Measurements from ENCODE around the gene MEI1. TPM values are rescaled to one million over a fixed set of nuclear protein-coding genes. Genes with fewer than 3 reads are reported as not detected.
"Not testable (repeated sequence)": the region's sequence is repeated elsewhere in the genome, so short reads cannot be mapped to it uniquely, and the experiment has no call there.

Gene MEI1
- total and polyA plus RNA-seq, 4 donors = 0.49 to 2.0 (median 1.4) TPM; not detected in 1

GRCh38 chr22:41702763-41703162, 3.5 kb downstream of the MEI1 start:
- 93 to 95% methylated on average over 9 of the region's 9 CpGs for WGBS, 2 donors
- DNase-seq = no peak
- H3K4me3 ChIP-seq (ENCODE audit: low read length in 2 of 2) = no peak overlapping the region
- H3K27me3 ChIP-seq (ENCODE audit: control insufficient read depth in 1 of 2, insufficient read depth in 2 of 2, low read length in 1 of 2) = no peaks in the 10 kb centered on the region
- intact Hi-C loops (cut with DNase I) = no loop called here
- ATAC-seq (ENCODE audit: low FRiP score) = no peak
- no peaks in the 10 kb centered on the region for H3K4me1 ChIP-seq (ENCODE audit: control insufficient read depth in 1 of 2, insufficient read depth in 2 of 2, low read length in 2 of 2)
- H3K36me3 ChIP-seq (ENCODE audit: control insufficient read depth in 1 of 2, insufficient read depth in 2 of 2, low read length in 1 of 2) = no peaks in the 10 kb centered on the region
- no peaks in the 10 kb centered on the region for H3K9me3 ChIP-seq (ENCODE audit: control insufficient read depth, low read length)
- H3K27ac ChIP-seq (ENCODE audit: low read depth in 1 of 2, low read length in 2 of 2) = no peak overlapping the region

GRCh38 chr22:41709341-41709740, 10.0 kb downstream of the MEI1 start:
- no peak for DNase-seq
- WGBS, 2 donors = 90 to 92% methylated on average over 10 of the region's 10 CpGs
- ATAC-seq (ENCODE audit: low FRiP score) = no peak
- no peak overlapping the region for H3K27ac ChIP-seq (ENCODE audit: low read depth in 1 of 2, low read length in 2 of 2)
- no peaks in the 10 kb centered on the region for H3K27me3 ChIP-seq (ENCODE audit: control insufficient read depth in 1 of 2, insufficient read depth in 2 of 2, low read length in 1 of 2)
- intact Hi-C loops (cut with DNase I) = no loop called here
- no peaks in the 10 kb centered on the region for H3K9me3 ChIP-seq (ENCODE audit: control insufficient read depth, low read length)
- no peak overlapping the region for H3K4me3 ChIP-seq (ENCODE audit: low read length in 2 of 2)
- no peaks in the 10 kb centered on the region for H3K36me3 ChIP-seq (ENCODE audit: control insufficient read depth in 1 of 2, insufficient read depth in 2 of 2, low read length in 1 of 2)
- no peaks in the 10 kb centered on the region for H3K4me1 ChIP-seq (ENCODE audit: control insufficient read depth in 1 of 2, insufficient read depth in 2 of 2, low read length in 2 of 2)

- ATAC-seq (ENCODE audit: low FRiP score) = no peak
- 90 to 91% methylated on average over 9 of the region's 9 CpGs for WGBS, 2 donors
These were observed 13.7 kb downstream of the MEI1 start for GRCh38 chr22:41713004-41713403.

GRCh38 chr22:41722496-41722895, 23.2 kb downstream of the MEI1 start:
- H3K36me3 ChIP-seq (ENCODE audit: control insufficient read depth in 1 of 2, insufficient read depth in 2 of 2, low read length in 1 of 2) = no peaks in the 10 kb centered on the region
- ATAC-seq (ENCODE audit: low FRiP score) = no peak
- intact Hi-C loops (cut with DNase I) = no loop called here
- no peaks in the 10 kb centered on the region for H3K4me1 ChIP-seq (ENCODE audit: control insufficient read depth in 1 of 2, insufficient read depth in 2 of 2, low read length in 2 of 2)
- 71 to 89% methylated on average over 1 of the region's 1 CpG for WGBS, 2 donors
- no peak for DNase-seq
- no peaks in the 10 kb centered on the region for H3K27me3 ChIP-seq (ENCODE audit: control insufficient read depth in 1 of 2, insufficient read depth in 2 of 2, low read length in 1 of 2)
- no peak overlapping the region for H3K27ac ChIP-seq (ENCODE audit: low read depth in 1 of 2, low read length in 2 of 2)
- no peaks in the 10 kb centered on the region for H3K9me3 ChIP-seq (ENCODE audit: control insufficient read depth, low read length)
- no peak overlapping the region for H3K4me3 ChIP-seq (ENCODE audit: low read length in 2 of 2)

More at GRCh38 chr22:41713004-41713403, 13.7 kb downstream of the MEI1 start:
- no peak for DNase-seq
- Histone ChIP-seq H3K27me3 (ENCODE audit: control insufficient read depth in 1 of 2, insufficient read depth in 2 of 2, low read length in 1 of 2) (no peaks in the 10 kb centered on the region), H3K9me3 (ENCODE audit: control insufficient read depth, low read length) (no peaks in the 10 kb centered on the region), H3K36me3 (ENCODE audit: control insufficient read depth in 1 of 2, insufficient read depth in 2 of 2, low read length in 1 of 2) (no peaks in the 10 kb centered on the region), H3K27ac (ENCODE audit: low read depth in 1 of 2, low read length in 2 of 2) (no peak overlapping the region), H3K4me1 (ENCODE audit: control insufficient read depth in 1 of 2, insufficient read depth in 2 of 2, low read length in 2 of 2) (no peaks in the 10 kb centered on the region), H3K4me3 (ENCODE audit: low read length in 2 of 2) (no peak overlapping the region)
- intact Hi-C loops (cut with DNase I) = no loop called here

- H3K4me1 ChIP-seq (ENCODE audit: control insufficient read depth in 1 of 2, insufficient read depth in 2 of 2, low read length in 2 of 2) = no peaks in the 10 kb centered on the region
- intact Hi-C loops (cut with DNase I) = no loop called here
- H3K4me3 ChIP-seq (ENCODE audit: low read length in 2 of 2) = no peak overlapping the region
- 75 to 76% methylated on average over 9 of the region's 9 CpGs for WGBS, 2 donors
- no peaks in the 10 kb centered on the region for H3K27me3 ChIP-seq (ENCODE audit: control insufficient read depth in 1 of 2, insufficient read depth in 2 of 2, low read length in 1 of 2)
- H3K9me3 ChIP-seq (ENCODE audit: control insufficient read depth, low read length) = no peaks in the 10 kb centered on the region
- DNase-seq = no peak
- no peaks in the 10 kb centered on the region for H3K36me3 ChIP-seq (ENCODE audit: control insufficient read depth in 1 of 2, insufficient read depth in 2 of 2, low read length in 1 of 2)
- H3K27ac ChIP-seq (ENCODE audit: low read depth in 1 of 2, low read length in 2 of 2) = no peak overlapping the region
- no peak for ATAC-seq (ENCODE audit: low FRiP score)
These were observed 26.3 kb downstream of the MEI1 start for GRCh38 chr22:41725510-41726110.

- no peak for ATAC-seq (ENCODE audit: low FRiP score)
- no peak overlapping the region for H3K27ac ChIP-seq (ENCODE audit: low read depth in 1 of 2, low read length in 2 of 2)
- no peak for DNase-seq
- H3K36me3 ChIP-seq (ENCODE audit: control insufficient read depth in 1 of 2, insufficient read depth in 2 of 2, low read length in 1 of 2) = no peaks in the 10 kb centered on the region
- intact Hi-C loops (cut with DNase I) = no loop called here
- no peaks in the 10 kb centered on the region for H3K27me3 ChIP-seq (ENCODE audit: control insufficient read depth in 1 of 2, insufficient read depth in 2 of 2, low read length in 1 of 2)
- H3K9me3 ChIP-seq (ENCODE audit: control insufficient read depth, low read length) = no peaks in the 10 kb centered on the region
- no peaks in the 10 kb centered on the region for H3K4me1 ChIP-seq (ENCODE audit: control insufficient read depth in 1 of 2, insufficient read depth in 2 of 2, low read length in 2 of 2)
- no peak overlapping the region for H3K4me3 ChIP-seq (ENCODE audit: low read length in 2 of 2)
- 80 to 94% methylated on average over 2 of the region's 2 CpGs for WGBS, 2 donors
These were observed 32.3 kb downstream of the MEI1 start for GRCh38 chr22:41731609-41732008.

GRCh38 chr22:41732096-41732772, 32.9 kb downstream of the MEI1 start:
- no peaks in the 10 kb centered on the region for H3K27me3 ChIP-seq (ENCODE audit: control insufficient read depth in 1 of 2, insufficient read depth in 2 of 2, low read length in 1 of 2)
- H3K36me3 ChIP-seq (ENCODE audit: control insufficient read depth in 1 of 2, insufficient read depth in 2 of 2, low read length in 1 of 2) = no peaks in the 10 kb centered on the region
- intact Hi-C loops (cut with DNase I) = no loop called here
- H3K4me1 ChIP-seq (ENCODE audit: control insufficient read depth in 1 of 2, insufficient read depth in 2 of 2, low read length in 2 of 2) = no peaks in the 10 kb centered on the region
- no peaks in the 10 kb centered on the region for H3K9me3 ChIP-seq (ENCODE audit: control insufficient read depth, low read length)
- no peak overlapping the region for H3K4me3 ChIP-seq (ENCODE audit: low read length in 2 of 2)
- H3K27ac ChIP-seq (ENCODE audit: low read depth in 1 of 2, low read length in 2 of 2) = no peak overlapping the region
- no peak for ATAC-seq (ENCODE audit: low FRiP score)
- DNase-seq = no peak
- WGBS, 2 donors = 89 to 95% methylated on average over 7 of the region's 7 CpGs

- DNase-seq; ATAC-seq (ENCODE audit: low FRiP score); H3K4me1 ChIP-seq (ENCODE audit: control insufficient read depth in 1 of 2, insufficient read depth in 2 of 2, low read length in 2 of 2); H3K9me3 ChIP-seq (ENCODE audit: control insufficient read depth, low read length); H3K36me3 ChIP-seq (ENCODE audit: control insufficient read depth in 1 of 2, insufficient read depth in 2 of 2, low read length in 1 of 2); intact Hi-C loops (cut with DNase I); H3K27me3 ChIP-seq (ENCODE audit: control insufficient read depth in 1 of 2, insufficient read depth in 2 of 2, low read length in 1 of 2); H3K27ac ChIP-seq (ENCODE audit: low read depth in 1 of 2, low read length in 2 of 2); H3K4me3 ChIP-seq (ENCODE audit: low read length in 2 of 2): not testable (repeated sequence)
- 94 to 97% methylated on average over 4 of the region's 4 CpGs for WGBS, 2 donors
These were observed 33.9 kb downstream of the MEI1 start for GRCh38 chr22:41733241-41733640.

GRCh38 chr22:41739576-41739975, 40.3 kb downstream of the MEI1 start:
- 87% methylated on average over 3 of the region's 3 CpGs for WGBS, 2 donors
- no peak for DNase-seq
- intact Hi-C loops (cut with DNase I) = no loop called here
- ATAC-seq (ENCODE audit: low FRiP score) = no peak
- Histone ChIP-seq H3K27me3 (ENCODE audit: control insufficient read depth in 1 of 2, insufficient read depth in 2 of 2, low read length in 1 of 2) (no peaks in the 10 kb centered on the region), H3K4me1 (ENCODE audit: control insufficient read depth in 1 of 2, insufficient read depth in 2 of 2, low read length in 2 of 2) (no peaks in the 10 kb centered on the region), H3K27ac (ENCODE audit: low read depth in 1 of 2, low read length in 2 of 2) (no peak overlapping the region), H3K36me3 (ENCODE audit: control insufficient read depth in 1 of 2, insufficient read depth in 2 of 2, low read length in 1 of 2) (no peaks in the 10 kb centered on the region), H3K4me3 (ENCODE audit: low read length in 2 of 2) (no peak overlapping the region), H3K9me3 (ENCODE audit: control insufficient read depth, low read length) (no peaks in the 10 kb centered on the region)
